ENCODE results near the gene ANKRD65. TPM values are rescaled to one million over a fixed set of nuclear protein-coding genes. Genes with fewer than 3 reads are reported as not detected.
A peak's percentile ranks its signal among the peaks of the same experiment; 100 is the strongest.

Gene ANKRD65
- total RNA-seq, 1 experiment from 2014 or later = not detected

DNA sequence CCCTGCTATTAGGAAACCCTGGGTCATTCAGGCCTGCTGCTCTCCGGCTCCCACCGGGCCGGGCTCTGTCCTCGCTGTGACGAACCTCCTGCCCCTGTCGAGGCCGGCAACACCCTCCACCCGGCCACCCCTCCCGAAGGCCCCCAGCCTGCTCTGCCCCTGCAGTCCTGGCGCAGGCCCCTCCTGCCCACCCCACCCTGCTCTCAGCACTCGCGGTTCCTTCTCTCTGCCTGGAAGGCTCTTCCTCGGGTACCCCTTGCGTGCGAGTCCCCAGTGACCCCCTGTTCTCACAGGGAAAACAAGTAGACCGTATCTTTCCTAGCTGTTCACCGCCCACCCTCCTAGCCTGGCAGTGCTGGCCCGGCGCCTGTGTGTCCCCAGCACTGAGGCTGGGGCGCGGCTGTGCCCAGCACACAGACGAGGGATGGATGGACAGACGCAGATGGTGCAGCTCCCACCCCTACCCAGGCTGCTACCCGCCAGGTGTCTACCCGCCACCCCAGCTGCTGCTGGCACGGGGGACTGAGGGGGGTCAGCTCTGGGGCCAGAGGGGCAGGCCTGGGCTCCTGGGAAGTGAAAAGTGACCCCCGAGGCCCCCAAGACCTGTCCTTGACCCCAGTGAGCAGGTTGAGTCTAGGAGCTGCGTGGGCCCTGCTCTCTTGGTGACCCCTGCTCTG is 11.3 kb upstream of the ANKRD65 start:
- H3K36me3 ChIP-seq (ENCODE audit: control insufficient read depth in 1 of 2, insufficient read depth in 2 of 2, low read length in 2 of 2) = no peaks in the 10 kb centered on the region
- H3K79me2 ChIP-seq (ENCODE audit: insufficient read depth, low read length) = peaks cover 25% of the 10 kb centered on the region; the same call in 1 of the 2 replicates
- peak overlapping the region; percentile 88 for H3K9ac ChIP-seq (ENCODE audit: low read length)
- H2AFZ ChIP-seq (ENCODE audit: low read depth, low read length, poor library complexity, severe bottlenecking) = no peak overlapping the region
- DNase-seq (ENCODE audit: low read depth, low spot score) = no peak
- TF ChIP-seq ZFX (IDR thresholded peaks at IDR 0.05) (0 out of 2 replicates have a peak, but pooled peaks have one; percentile 3), YY1 (IDR thresholded peaks at IDR 0.05; ENCODE audit: extremely low read depth, insufficient replicate concordance, low read depth, low read length) (no peak), POLR2A (IDR thresholded peaks at IDR 0.05; ENCODE audit: borderline replicate concordance, extremely low read depth, insufficient read depth, insufficient read length) (no peak)
- TF ChIP-seq, protein P1, sequence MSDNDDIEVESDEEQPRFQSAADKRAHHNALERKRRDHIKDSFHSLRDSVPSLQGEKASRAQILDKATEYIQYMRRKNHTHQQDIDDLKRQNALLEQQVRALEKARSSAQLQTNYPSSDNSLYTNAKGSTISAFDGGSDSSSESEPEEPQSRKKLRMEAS (IDR thresholded peaks at IDR 0.05) = no peak
- TF ChIP-seq, protein P2, sequence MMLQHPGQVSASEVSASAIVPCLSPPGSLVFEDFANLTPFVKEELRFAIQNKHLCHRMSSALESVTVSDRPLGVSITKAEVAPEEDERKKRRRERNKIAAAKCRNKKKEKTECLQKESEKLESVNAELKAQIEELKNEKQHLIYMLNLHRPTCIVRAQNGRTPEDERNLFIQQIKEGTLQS (IDR thresholded peaks at IDR 0.05) = no peak
- H3K4me2 ChIP-seq (ENCODE audit: low read length) = peak overlapping the region; percentile 99
- no peaks in the 10 kb centered on the region for H3K9me2 ChIP-seq (ENCODE audit: insufficient read depth)
- no peaks in the 10 kb centered on the region for H4K20me1 ChIP-seq (ENCODE audit: insufficient read depth)
- H3K4me1 ChIP-seq (ENCODE audit: control insufficient read depth in 1 of 2, insufficient read depth in 2 of 2, low read length in 2 of 2) = peaks cover 42 to 67% of the 10 kb centered on the region in 2 experiments
- intact Hi-C loops (cut with micrococcal nuclease) = loop anchor here (2.0 kb wide), 1 partner anchor 26 kb away; the partner anchor contains the start of gene MRPL20
- ChIA-PET POLR2A (interaction anchor here (0.5 to 1.7 kb wide), 4 partner anchors 23 to 109 kb away, joined by 3 to 4 read pairs (median 3); partner anchors contain the start of gene CCNL2), CTCF (interaction anchor here (0.6 to 1.1 kb wide), 2 partner anchors 30 to 57 kb away, joined by 3 to 4 read pairs; partner anchors contain the start of gene AURKAIP1), RAD21 (ENCODE audit: low non-redundant PET in 1 of 2, low total read pairs in 2 of 2, uncharacterized antibody in 2 of 2, unreplicated experiment in 2 of 2) (no interaction called here)
- H3K4me3 ChIP-seq (replicated peaks in 1 of 2; ENCODE audit: low read depth in 1 of 2, low read length in 2 of 2) = 0 out of 4 replicates have a peak overlapping the region, but pooled peaks of 1 of the 2 experiments have one; percentile 92
- H3K27me3 ChIP-seq (ENCODE audit: insufficient read depth, low read length) = no peaks in the 10 kb centered on the region
- H3K9me3 ChIP-seq (ENCODE audit: control insufficient read depth in 1 of 2, insufficient read depth in 1 of 2, low read depth in 1 of 2, low read length in 2 of 2) = no peaks in the 10 kb centered on the region
- no TSS peak for BruUV-seq (replicated peaks)
- no peak for ATAC-seq
- peak overlapping the region; percentile 99 for H3K27ac ChIP-seq (ENCODE audit: low read depth, low read length)

GRCh38 chr1:1431845-1432273 is 10.8 kb upstream of the ANKRD65 start:
- CTCF ChIA-PET = no interaction called here
- Histone ChIP-seq H3K9me2 (ENCODE audit: insufficient read depth) (no peaks in the 10 kb centered on the region), H3K4me3 (replicated peaks in 1 of 2; ENCODE audit: low read depth in 1 of 2, low read length in 2 of 2) (no peak overlapping the region), H3K79me2 (ENCODE audit: insufficient read depth, low read length) (peaks cover 19% of the 10 kb centered on the region; the same call in 1 of the 2 replicates), H4K20me1 (ENCODE audit: insufficient read depth) (no peaks in the 10 kb centered on the region), H3K36me3 (ENCODE audit: control insufficient read depth in 1 of 2, insufficient read depth in 2 of 2, low read length in 2 of 2) (no peaks in the 10 kb centered on the region), H3K4me2 (ENCODE audit: low read length) (peak overlapping the region; percentile 99), H3K9me3 (ENCODE audit: control insufficient read depth in 1 of 2, insufficient read depth in 1 of 2, low read depth in 1 of 2, low read length in 2 of 2) (no peaks in the 10 kb centered on the region), H3K9ac (ENCODE audit: low read length) (peak overlapping the region; percentile 88), H3K4me1 (ENCODE audit: control insufficient read depth in 1 of 2, insufficient read depth in 2 of 2, low read length in 2 of 2) (peaks cover 42 to 65% of the 10 kb centered on the region in 2 experiments), H3K27ac (ENCODE audit: low read depth, low read length) (peak overlapping the region; percentile 99), H2AFZ (ENCODE audit: low read depth, low read length, poor library complexity, severe bottlenecking) (no peak overlapping the region), H3K27me3 (ENCODE audit: insufficient read depth, low read length) (no peaks in the 10 kb centered on the region)
- TF ChIP-seq ZFX (IDR thresholded peaks at IDR 0.05) = peak; percentile 22; the same call in 1 of the 2 replicates
- no peak for TF ChIP-seq JUND (IDR thresholded peaks at IDR 0.05)
- POLR2A ChIA-PET = interaction anchor here (1.7 kb wide), 1 partner anchor 22 kb away, joined by 3 read pairs; no protein-coding TSS in a partner anchor
- intact Hi-C loops (cut with micrococcal nuclease) = loop anchor here (2.0 kb wide), 1 partner anchor 25 kb away; the partner anchor contains the start of gene MRPL20
- ATAC-seq = no peak
- DNase-seq (ENCODE audit: low read depth, low spot score) = no peak
- RAD21 ChIA-PET (ENCODE audit: low non-redundant PET in 1 of 2, low total read pairs in 2 of 2, uncharacterized antibody in 2 of 2, unreplicated experiment in 2 of 2) = no interaction called here
- BruUV-seq (replicated peaks) = no TSS peak
